Hematopoietic multipotent progenitor cell treated with erythropoietin and hydrocortisone succinate and interleukin-3 and kit ligand, for 17 days (in vitro differentiated cells): Measurements from ENCODE around the gene SANBR.
A peak's percentile ranks its signal among the peaks of the same experiment; 100 is the strongest.
"Not testable (repeated sequence)": the region's sequence is repeated elsewhere in the genome, so short reads cannot be mapped to it uniquely, and the experiment has no call there.

Experiments used
- DNase-seq: peaks from one replicate; pipeline ENCODE4 v3.0.0-alpha.2; 2015; ENCODE audit warnings: low spot score

Gene SANBR

DNA sequence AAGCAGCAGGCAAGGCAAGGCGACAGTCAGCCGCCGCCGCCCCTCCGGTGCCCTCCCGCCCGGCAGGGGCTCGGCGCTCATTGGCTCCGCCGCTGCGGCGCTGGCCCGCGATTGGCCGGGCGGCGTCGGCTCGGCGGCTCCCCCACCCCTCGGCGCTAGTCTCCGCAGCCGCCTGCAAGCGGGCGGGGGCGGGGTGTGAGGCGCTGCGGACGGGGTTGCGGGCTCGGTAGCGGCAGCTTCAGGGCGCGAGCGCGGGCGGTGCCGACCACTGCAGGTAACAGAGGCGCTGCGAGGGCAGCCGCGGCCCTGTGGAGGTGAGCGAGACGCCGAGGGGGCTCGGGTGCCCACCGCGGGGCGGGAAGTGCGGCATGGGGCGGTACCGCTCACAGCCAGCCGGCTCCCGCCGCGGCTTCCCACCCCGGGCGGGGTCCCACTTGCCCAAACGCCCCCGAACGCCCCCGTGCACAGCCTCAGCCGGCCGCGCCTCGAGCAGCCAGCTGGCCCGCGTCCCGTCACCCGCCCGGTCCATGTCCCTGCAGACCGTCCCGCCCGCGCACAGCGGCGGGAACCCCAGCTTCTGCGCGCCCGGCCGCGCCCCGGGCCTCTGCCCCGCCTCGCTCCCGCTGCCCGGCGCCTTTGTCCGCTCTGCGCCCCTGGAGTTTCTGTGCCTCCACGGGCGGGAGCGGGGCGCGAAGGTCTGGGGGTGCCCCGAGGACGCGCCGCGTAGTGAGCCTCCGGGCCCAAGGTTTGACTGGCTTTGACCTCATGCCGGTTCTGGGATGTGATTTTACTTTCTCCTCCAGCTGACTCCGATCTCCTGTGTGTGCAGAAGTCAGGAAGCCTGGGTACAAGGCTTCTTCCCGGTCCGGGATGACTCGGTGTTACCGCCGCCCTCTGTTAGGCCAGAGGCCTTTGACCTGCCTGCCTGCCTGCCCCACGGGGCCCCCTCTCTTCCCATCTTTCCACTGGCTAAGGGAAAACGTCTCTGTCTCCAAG lies at the start of gene SANBR:
SANBR (plus strand) TSS at position 158 of the 996 bp plus-strand sequence. CDS start 4,480 bp downstream, outside the sequence.
- peak; percentile 85 for DNase-seq

DNA sequence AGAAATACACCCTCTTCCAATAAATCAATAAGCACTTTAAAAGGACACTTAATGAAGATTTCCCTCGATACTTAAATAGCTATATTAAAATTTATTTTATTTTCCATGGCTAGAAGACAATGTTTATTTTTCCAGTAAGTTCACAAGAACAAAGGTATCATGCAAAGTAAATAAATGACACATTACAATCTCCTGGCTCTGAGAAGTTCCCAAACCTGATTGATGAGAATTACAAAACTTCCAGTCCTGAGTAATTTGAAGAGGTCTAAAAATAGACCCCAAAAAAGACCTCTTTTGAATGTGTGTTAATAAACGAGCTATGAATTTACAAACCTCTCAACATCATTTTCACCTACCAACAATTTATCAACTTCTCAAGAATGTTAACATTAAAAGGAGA lies 49.7 kb upstream of the SANBR start:
- DNase-seq, result no peak

DNA sequence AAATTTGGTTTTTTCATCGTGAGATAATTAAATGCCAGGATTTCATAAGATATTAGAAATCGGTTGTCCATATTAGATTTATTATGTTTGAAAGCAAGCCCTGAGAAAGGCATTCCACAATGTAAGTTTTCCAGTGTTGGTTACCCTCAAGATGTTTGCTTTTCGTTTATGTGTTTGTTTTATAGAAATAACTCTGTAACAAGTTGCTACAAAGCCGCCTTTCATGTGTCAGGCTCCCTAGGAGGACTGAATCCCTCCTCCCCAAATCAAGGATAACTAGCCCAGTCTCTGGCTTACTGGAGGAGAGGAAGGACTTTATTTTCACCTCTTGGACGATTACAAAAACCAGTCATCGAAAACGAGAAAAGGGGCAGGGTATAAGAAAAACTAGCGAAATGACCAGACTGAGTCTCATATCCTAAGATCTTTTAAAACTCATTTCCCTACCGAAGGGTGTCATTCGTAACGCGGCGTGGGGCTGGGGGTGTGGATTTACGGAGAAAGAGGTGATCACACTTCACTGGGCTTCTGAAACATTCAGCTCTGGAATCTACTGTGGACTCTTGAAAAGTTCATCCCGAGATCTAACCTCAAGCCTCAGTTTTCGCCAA lies 49.2 kb upstream of the SANBR start:
- no peak for DNase-seq

DNA sequence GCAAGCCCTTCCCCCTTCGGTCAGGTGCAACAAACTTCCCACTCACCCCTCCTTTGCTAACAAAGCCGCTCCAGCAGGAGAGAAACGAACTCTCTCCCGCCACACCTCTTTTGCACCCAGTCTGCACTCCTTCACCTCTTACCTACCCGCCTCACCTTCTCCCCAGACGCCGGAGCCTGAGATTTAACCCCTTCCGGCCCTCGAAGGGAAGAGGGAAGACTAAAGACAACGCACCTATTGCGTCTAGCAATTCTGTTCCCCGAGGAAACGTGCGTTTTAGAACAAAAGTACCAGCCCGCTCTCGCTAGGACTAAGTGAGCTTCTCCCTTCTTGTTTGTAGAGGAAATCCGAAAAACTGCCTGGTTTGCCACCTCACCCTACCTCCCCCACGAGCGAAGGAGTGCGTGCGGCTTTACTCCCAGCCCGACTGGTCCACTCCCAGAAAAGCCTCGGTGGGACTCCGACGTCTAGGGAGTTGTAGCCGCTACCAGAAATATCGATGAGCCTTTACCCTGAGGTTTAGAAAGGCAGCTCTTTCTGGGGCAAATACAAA lies 48.6 kb upstream of the SANBR start:
- DNase-seq, result peak; percentile 79

DNA sequence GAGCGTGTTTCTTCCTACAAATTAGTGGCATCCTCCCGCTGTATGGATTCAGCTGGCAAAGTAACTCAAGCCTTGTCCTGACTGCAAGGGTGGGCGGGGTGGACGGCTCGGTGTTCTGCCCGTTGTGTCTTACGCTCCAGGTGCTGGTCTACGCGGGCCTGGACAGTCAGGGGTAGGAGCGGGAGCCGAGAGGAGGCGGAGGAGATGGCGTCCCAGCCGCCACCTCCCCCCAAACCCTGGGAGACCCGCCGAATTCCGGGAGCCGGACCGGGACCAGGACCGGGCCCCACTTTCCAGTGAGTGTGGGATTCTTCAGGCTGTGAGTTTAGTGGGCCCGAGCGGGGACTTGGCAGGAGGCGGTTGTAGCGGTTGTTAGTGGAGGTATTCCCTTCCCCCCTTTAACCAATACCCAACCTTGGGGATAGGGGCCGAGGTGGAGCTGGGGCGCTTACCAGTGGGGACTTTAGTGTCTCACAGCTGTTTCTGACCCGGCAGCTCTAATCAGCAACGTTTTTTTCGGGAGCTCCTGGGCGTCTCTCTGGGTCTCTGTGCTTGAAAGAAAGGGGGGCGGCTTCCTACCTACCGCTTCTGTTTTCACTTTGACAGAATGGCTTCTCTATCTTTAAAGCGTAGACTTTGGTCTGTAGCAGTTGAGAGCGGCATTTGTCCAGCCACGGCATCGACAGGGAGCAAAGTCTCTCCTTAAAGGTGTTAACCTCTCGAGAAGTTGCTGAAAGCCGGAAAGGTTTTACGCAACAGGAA lies 47.9 kb upstream of the SANBR start, which contains the start of the genes PEX13 and PUS10:
PEX13 (plus strand) TSS at position 165 of the 762 bp plus-strand sequence; CDS start at position 205, 40 bp downstream.
PUS10 (minus strand) TSS at position 700 of the 762 bp plus-strand sequence. CDS start 6,365 bp downstream, outside the sequence.
- no peak for DNase-seq

DNA sequence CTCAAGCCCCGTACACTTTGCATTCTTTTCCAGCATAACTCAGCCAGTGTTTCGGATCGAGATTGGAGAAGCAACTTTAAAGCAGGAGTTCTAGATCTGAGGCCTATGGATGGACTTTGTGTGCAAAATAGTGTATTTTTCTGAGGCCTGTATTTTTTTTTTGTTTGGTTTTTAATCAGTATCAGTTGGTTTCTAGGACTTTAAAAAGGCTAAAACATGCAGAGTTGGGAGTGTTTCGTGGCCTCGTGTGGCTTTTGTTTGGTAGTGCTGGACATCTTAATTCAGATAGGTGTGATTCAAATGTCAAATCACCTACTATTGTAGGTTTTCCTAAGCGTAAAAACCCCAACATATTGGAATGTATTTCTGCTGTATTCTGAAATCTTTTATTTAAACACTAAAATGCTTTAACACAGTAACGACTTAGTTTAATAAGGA lies 47.3 kb upstream of the SANBR start:
- DNase-seq, result peak; percentile 47

DNA sequence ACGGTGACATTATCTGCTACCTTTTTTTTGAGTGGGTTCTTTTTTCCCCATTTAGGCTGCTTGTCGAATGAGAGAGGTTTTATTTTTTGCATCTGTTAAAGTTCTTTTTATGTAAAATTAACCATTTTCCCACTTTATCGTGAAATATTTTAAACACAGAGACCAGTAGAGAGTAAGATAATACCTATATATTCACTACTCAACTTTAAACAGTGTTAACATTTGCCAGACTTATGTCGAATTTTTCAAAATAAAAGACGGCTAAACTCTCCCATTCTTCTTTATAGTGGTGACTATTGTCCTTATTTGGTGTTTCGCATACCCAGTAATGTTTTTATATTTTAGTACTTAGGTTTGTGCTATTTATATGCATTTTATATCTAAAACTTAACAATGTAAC lies 46.9 kb upstream of the SANBR start:
- no peak for DNase-seq

DNA sequence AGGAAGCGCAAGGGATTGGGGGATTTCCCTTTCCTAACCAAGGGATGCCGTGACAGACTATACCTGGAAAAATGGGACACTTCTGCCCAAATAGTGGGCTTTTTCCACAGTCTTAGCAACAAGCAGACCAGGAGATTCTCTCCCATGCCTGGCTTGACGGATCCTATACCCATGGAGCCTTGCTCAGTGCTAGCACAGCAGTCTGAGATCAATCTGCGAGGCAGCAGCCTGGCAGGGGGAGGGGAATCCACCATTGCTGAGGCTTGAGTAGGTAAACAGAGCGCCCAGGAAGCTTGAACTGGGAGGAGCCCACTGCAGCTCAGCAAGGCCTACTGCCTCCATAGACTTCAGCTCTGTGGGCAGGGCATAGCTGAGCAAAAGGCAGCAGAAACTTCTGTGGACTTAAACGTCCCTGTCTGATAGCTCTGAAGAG lies 44.4 kb upstream of the SANBR start:
- no peak for DNase-seq

DNA sequence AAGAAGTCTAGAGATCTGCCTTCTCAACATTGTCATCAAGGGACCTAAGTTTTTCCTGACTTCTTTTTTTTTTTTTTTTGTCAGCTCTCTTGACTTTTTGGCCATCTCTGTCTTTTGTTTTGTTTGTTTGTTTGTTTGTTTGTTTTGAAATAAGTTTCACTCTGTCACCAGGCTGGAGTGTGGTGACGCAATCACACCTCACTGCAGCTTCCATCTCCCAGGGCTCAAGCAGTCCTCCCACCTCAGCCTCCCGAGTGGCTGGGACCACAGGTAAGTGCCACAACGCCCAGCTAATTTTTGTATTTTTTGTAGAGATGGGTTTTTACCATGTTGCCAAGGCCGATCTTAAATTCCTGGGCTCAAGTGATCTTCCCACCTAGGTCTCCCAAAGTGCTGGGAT lies 42.0 kb upstream of the SANBR start:
- no peak for DNase-seq

DNA sequence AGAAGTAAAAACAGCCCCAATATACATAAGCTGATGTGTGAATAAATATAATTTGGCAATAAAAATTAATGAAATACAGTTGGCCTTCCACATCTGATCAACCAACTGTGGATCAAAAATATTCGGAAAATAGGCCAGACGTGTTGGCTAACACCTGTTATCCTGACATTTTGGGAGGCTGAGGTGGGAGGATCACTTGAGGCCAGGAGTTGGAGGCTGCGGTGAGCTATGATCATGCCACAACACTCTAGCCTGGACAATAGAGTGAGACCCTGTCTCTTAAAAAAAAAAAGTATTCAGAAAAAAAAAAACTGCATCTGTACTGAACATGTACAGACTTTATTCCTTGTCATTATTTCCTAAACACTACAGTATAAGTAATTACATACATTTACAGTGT lies 36.1 kb upstream of the SANBR start:
- no peak for DNase-seq

DNA sequence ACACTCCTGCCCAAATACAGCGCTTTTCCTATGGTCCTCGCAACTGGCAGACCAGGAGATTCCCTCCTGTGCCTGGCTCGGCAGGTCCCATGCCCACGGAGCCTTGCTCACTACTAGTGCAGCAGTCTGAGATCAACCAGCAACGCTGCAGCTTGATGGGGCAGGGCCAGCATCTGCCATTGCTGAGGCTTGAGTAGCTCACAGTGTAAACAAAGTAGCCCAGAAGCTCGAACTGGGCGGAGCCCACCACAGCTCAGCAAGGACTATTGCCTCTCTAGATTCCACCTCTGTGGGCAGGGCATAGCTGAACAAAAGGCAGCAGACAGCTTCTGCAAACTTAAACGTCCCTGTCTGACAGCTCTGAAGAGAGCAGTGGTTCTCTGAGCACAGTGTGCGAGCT lies 31.1 kb upstream of the SANBR start:
- not testable (repeated sequence) for DNase-seq

DNA sequence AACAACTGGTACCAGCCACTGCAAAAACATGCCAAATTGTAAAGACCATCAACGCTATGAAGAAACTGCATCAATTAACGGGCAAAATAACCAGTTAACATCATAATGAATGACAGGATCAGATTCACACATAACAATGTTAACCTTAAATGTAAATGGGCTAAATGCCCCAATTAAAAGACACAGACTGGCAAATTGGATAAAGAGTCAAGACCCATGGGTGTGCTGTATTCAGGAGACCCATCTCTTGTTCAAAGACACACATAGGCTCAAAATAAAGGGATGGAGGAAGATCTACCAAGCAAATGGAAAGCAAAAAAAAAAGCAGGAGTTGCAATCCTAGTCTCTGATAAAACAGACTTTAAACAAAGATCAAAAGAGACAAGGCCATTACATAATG lies 29.0 kb upstream of the SANBR start:
- not testable (repeated sequence) for DNase-seq

DNA sequence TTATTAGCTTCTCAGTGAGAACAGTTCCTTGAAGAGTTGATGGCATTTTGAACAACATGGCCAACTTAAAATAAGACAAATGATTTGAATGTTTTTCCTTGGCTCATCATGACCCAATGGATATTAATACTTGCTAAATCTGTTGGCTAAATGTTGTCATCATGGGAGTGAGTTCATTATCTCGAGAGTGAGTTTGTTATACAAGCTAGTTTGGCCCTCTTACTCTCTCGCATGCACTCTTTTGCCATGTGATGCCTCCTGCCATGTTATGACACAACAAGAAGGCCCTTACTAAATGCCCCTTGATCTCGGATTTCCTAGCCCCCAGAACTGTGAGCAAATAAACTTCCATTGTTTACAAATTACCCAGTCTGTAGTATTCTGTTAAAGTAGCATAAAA lies 22.9 kb upstream of the SANBR start:
- DNase-seq, result no peak

DNA sequence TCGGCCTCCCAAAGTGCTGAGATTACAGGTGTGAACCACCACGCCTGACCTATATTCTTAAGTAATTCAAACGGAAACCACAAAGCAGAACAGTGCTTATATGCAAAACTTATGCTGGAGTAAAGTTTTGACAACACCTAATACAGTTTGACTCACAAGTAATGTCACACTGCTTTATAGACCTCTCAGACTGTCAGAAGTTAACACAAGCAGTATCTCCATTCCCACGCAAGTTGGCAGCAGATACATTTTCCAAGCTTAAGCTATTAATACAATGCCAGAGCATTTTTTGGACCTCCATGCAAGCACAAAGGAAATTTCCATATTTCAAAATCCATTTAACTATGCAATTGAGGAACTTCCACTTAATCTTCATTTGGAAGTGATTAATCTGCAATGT lies 21.0 kb upstream of the SANBR start:
- DNase-seq, result no peak

DNA sequence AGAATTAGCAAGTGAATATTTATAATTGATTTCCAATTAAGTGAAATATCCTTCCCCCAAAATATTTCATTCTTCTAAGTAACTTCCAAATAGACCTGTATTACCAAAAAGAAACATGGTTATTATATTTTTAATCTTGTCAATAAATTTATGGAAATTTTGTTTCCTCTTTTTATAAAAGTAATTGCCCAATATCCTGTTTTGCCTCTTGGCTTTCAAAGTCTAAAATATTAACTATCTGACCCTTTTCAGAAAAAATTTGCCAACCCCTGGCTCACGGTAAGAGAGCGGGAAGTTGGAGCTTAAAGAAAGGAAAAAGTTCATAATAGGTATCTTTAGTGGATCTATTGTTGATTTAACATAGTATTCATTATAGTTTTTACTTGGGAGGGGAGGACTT lies 20.4 kb upstream of the SANBR start:
- DNase-seq, result no peak

DNA sequence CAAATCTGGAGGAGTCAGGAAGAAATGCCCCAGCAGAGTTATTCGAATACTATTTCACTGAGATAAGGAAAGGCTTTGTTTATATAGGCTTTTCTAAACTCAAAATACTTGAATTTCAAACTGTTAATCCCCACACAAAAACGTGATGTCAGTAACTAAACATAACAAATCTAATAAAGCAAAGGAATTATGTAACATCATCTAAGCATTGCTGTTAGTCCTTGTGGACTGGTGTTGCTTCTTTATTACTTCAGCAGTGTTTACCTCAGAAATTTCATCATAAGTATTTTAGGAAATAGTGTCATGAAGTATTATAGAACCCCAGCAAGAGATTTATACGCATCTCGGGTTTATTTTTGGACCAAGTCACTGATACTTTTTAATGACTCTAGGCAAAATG lies 19.7 kb upstream of the SANBR start:
- no peak for DNase-seq

DNA sequence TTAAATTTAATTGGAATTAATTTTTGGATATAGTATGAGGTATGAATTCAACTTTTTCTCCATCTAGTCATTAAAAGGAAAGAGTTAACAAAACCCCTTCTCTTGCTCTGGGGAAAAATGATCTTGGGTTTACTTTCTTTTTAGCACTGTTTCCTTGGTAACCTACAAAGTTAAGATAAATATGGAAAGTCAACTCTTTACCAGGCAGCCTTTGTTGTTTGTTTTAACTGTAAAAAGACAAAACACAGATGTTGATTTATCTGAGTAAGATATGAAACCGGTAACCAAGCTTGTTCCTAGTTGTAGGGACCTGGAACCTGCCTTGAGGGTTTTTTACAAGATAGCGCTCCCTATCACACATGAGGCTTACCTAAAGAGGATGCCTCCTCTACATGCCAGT lies 10.1 kb upstream of the SANBR start:
- DNase-seq, result no peak

DNA sequence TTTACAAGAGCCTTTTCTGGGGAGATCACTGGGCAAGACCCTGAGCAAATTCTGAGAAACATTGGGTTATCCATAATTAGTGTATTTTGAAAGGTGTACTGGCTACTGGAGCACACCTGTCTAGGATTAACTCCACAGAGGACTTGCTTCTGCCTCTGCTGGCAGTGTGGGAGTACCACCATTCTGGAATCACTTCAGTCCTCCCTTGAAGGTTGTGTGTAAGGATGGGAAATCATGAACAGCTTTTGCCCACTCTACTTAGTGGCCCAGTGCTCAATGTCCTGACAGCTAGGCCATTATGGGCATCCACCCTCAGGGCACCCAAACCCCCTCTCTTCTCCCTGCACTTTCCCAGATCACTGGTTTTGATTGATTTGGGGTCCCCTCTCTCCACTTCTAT lies 8.1 kb upstream of the SANBR start:
- no peak for DNase-seq

DNA sequence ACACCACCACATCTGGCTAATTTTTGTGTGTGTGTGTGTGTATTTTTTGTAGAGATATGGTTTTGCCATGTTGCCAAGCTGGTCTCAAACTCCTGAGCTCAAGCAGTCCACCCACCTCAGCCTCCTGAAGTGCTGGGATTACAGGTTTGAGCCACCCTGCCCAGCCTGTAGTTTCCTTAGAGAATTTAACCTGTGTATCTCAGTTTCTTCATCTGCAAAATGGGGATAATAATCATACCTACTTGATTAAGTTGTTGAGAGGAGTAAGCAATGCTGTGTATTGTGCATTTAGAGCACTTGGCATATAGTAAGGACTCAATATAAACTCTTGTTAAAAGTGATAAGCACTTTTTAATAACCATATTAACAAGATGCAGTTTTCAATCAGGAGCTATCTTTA lies 6.3 kb upstream of the SANBR start:
- DNase-seq, result no peak

DNA sequence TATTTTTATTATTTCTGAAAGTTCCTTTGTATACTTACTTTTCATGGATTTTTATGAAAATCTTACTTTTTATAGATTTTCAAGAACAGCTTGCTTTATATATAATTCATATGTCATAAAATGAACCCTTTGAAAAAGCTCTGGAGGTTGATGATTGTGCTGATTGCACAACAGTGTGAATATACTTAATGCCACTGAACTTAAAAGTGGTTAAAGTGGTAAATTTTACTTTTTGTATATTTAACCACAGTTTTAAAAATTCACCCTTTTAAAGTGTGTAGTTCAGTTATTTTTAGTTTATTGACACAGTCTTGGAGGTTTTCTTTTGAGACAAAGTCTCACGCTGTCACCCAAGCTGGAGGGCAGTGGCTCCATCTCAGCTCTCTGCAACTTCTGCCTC lies 8.4 kb downstream of the SANBR start:
- no peak for DNase-seq

DNA sequence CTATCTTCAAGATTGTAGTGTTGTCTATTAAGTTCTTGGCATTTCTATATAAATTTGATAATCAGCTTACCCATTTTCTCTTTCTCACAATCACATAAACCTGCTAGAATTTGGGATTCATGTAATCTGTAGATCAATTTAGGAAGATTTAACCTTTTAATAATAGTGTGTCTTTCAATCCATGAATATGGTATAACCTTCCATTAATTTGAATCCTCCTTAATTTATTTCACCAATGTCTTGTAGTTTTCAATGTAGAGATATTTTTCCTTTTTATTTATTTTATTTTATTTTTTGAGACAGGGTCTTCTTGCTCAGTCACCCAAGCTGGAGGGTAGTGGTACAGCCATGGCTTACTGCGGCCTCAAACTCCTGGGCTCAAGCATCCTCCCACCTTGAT lies 20.2 kb downstream of the SANBR start:
- DNase-seq, result no peak

DNA sequence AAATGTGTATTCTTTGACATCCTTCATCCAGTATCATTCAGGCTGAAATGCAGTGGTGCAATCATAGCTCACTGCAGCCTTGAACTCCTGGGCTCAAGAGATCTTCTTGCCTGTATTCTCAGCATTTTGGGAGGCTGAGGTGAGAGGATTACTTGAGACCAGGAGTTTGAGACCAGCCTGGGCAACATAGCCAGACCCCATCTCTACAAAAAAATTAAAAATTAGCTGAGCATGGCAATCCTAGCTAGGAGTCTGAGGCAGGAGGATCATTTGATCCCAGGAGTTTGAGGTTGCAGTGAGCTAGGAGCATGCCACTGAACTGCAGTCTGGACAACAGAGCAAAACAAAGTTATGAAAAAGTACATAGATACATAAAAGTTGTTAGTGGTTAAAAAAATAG lies 24.1 kb downstream of the SANBR start:
- DNase-seq, result no peak
